GM18505 (cell line): ENCODE measurements around the gene C17orf100.

Experiments used
- ATAC-seq: cut with Tn5 transposase; IDR thresholded peaks from one replicate; pipeline ENCODE4 v1.9.1; 2021; ENCODE audit not compliant: unreplicated experiment
- POLR2A ChIP-seq: IDR thresholded peaks from 4 replicates; pipeline ENCODE4 v1.6.1; 2011; ENCODE audit warnings: borderline replicate concordance; ENCODE audit not compliant: insufficient read depth, insufficient read length; ENCODE audit errors: extremely low read depth

Gene C17orf100

DNA sequence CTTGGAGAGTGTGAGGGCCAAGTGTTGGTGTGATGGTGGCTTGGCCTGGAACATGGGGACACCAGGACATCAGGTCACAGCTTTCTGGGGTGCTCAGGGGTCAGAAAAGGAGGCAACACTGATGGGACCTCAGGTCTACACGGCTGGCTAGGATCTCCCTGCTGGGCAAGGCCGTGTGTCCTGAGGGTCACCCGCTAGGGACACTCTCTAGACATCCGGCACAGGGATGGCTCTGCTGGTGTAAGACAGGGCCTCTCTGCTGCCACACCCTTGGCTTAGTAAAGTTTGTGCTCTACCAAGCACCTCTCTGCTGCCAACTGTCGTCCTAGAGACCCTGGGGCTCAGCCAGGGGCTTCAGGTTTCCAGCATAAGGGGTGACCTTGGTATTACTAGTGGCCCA lies 45.3 kb downstream of the C17orf100 start:
- ATAC-seq: no peak
- no peak for TF ChIP-seq POLR2A

DNA sequence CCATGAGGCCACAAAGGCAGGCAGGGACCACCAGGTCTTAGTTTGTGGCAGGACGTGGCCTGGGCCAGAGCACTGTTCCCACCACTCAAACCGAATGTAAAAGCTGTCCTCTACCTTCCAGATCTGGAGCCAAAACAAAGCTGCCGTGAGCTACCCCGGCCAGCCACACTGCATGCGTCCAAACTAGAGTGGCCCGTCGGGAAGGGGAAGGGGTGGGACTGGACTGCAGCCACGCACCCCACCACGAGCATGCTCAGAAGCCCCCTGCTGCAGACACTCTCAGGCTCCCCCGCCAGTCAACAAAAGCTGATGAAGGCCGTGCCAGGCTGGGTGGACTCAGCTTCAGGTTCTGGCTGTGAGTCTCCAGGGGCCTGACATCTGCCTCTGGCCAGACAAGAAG lies 46.4 kb downstream of the C17orf100 start:
- no peak for ATAC-seq
- no peak for TF ChIP-seq POLR2A

DNA sequence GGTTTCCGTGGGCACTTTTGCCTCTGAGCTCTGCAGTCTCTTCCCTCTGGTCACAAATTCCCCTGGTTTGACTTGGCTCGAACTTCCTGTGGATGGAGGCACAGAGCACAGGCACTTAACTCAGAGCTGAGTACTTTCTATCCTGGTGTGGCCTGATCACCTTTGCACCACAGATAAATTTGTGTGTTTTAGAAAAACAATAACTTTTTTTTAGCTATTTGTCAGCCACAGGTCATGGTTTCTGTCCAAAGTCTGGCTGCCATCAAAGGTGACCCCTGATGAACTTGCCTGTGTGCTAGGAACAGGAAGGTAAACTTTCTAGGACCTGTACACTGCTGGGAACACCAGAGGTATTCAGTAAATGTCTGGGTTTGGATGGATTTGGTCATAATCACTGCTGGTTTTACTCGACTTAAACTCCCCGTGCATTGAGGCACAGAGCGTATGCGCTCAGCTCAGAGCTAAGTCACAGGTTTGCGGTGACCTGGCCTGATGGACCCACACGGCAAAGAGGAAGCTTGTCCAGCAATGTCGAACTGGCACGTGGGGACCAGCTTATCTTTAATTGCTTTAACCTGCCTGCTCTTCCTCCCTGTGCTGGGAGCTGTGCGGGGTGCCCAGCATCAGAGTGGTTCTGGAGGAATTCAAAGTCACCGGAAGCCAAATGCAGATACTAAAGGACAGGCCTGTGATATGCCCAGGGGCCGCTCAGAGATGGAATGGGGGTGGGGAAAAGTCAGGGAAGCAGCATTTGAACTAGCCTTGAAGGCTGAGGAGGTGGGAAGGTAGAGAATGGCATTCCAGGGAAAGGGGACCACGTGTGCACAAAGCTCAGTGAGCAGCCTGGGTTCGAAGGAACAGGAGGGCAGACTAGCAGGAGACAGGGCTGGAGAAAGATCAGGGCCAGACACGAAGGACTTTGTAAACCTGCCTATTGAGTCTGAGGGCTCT lies 48.7 kb downstream of the C17orf100 start:
- no peak for ATAC-seq
- no peak for TF ChIP-seq POLR2A

DNA sequence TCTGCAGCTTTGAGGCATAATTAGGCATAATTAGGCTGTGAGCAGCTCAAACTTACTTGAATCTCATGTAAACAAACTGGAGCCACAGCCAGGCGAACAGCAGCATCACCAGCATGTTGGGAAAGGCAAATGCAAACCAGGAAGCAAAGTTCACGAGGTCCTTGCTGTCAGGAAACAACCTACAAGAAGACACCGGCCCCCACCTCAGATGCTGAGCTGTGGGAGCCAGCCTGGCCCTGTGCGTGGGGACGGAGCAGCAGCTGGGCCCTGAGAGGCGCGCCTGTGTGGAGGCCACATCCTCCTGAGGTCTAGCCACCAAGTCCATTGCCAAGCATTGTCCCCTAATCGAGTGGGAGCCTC lies 49.4 kb downstream of the C17orf100 start:
- ATAC-seq: no peak
- TF ChIP-seq POLR2A: no peak

DNA sequence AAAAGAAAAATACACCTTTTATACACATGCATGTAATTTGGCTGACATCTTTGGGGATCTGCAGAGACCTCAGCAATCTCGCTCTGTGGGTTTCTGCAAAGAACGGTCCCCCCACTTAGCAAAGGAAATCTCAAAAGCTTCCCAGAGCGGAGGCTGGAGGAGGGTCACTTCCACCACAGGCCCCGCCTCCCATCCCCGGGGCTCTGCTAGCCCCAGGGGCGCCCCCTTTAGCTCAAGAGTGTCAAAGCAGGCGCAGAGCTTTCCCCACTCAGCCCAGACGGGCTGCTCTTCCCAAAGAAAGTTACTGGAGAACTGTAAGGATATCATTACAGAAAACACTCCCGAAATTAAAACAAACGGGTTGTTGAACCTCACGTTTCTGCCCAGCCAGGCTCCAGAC lies 50.2 kb downstream of the C17orf100 start:
- TF ChIP-seq POLR2A: no peak
- ATAC-seq: no peak

DNA sequence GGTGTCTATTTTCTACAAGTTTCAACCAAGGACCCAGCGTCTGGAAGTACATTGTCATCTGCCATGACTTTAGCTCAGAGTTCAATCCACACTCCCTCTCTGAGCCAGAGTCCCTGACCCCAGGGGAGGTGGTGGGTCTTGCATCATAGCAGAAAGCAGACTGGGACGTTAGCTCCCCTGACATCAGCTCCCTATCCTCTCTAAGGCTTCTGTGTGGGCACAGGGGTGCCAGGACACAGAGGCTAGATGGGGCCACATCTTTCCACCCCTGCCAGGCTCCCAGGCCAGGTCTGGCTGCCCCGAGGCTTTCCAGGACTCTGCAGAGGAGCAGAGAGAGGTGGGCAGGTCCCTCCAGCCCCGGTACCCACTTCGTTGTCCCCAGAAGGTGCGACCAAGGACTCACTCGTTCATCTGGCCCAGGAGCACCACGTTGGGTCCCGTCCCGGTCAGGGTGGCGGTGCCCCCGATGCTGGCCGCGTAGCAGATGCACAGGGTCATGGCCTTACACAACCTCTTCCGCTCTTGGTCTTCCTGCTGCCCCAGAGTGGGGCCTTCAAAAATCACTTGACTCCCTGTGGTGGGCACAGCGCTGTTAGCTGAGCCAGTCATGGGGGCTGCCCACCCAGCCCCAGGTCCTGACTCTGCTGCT lies 51.1 kb downstream of the C17orf100 start:
- no peak for TF ChIP-seq POLR2A
- ATAC-seq: no peak
